Mammary epithelial cell (primary cell): ENCODE measurements around the gene SLC8B1.

Source experiments
- EZH2 ChIP-seq: IDR thresholded peaks from 2 replicates; pipeline ENCODE4 v1.6.1; 2012; ENCODE audit warnings: low read length, inconsistent platforms, borderline replicate concordance
- TF ChIP-seq, protein P1 (sequence below), 2 donors: IDR thresholded peaks in 1 of 2; conservative IDR thresholded peaks in 1 of 2; 2 replicates each; pipeline ENCODE4 v1.5.1; 2011 to 2012; ENCODE audit warnings: inconsistent platforms in 2 of 2, low read length in 2 of 2, mild to moderate bottlenecking in 2 of 2, control low read depth in 1 of 2, low read depth in 1 of 2; ENCODE audit not compliant: insufficient read depth in 1 of 2; ENCODE audit errors: extremely low read depth in 1 of 2

DNA sequence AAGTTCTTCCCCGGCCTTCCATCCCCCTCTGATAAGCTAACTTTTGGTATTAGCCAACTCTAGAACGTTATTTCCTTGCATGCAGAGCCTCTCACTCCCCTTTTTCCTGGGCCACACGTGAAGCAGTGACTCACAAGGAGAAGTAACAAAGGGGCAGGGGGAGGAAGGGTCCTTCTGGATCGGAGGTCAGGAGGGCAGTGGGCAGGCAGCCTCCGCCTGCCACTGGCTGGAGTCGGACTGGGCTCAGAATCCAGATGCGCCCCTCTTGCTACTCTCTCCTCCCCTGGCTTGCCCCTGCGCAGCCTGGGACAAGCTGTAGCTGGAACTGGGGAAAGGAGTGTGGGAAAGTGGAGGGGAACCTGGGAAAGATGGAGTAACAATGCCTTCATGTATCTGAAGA lies 58.6 kb downstream of the SLC8B1 start:
- TF ChIP-seq EZH2, result no peak
- TF ChIP-seq, protein P1, sequence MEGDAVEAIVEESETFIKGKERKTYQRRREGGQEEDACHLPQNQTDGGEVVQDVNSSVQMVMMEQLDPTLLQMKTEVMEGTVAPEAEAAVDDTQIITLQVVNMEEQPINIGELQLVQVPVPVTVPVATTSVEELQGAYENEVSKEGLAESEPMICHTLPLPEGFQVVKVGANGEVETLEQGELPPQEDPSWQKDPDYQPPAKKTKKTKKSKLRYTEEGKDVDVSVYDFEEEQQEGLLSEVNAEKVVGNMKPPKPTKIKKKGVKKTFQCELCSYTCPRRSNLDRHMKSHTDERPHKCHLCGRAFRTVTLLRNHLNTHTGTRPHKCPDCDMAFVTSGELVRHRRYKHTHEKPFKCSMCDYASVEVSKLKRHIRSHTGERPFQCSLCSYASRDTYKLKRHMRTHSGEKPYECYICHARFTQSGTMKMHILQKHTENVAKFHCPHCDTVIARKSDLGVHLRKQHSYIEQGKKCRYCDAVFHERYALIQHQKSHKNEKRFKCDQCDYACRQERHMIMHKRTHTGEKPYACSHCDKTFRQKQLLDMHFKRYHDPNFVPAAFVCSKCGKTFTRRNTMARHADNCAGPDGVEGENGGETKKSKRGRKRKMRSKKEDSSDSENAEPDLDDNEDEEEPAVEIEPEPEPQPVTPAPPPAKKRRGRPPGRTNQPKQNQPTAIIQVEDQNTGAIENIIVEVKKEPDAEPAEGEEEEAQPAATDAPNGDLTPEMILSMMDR (conservative IDR thresholded peaks at IDR 0.05 in 1 of 2, IDR thresholded peaks at IDR 0.05 in 1 of 2; ENCODE audit: extremely low read depth in 1 of 2, insufficient read depth in 1 of 2, low read depth in 1 of 2, low read length in 2 of 2), result no peak
